ENCODE results near the gene GPATCH8.
"Not testable (repeated sequence)": the region's sequence is repeated elsewhere in the genome, so short reads cannot be mapped to it uniquely, and the experiment has no call there.

Gene GPATCH8

DNA sequence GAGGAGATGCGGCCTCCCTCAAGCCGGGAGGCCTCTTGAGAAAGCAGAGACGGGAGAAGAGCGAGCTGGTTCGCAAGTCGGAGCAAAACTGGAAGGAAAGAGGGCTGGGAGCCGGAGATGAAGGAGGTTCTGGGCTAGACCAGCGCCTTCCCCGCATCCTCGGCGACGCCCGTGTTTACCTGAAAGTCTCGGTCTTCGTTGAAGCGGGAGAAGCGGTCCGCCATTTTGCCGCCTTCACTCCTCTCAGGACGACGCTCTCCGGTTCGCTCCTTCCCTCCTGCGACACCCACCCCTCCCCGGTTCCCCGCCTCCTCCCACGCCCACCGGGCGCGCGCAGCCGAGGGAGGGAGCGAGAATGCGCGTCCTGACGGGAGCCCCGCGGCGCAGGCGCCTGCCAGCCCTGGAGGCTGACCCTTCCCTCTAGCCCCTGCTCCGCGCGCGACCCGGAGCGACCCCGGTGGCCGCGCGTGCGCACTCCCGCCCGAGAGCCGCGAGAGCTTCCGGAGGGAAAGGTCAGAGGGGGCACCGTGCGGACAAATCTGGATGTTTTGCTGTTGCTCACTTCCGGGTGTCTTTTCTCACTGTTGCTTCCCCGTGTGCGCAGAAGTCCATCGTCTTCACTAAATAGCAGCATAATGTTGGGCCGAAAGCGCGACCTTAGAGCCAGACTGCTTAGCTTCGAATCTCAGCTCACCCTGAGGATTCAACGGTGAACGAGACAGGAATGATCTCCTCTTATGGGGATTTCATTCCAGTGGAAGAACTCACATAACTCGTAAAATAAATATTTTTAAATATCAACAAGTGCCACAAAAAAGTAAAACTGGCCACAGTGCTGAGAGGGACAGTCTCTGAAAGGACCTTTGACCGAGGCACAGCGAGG, at the start of gene GPATCH8:
Gene GPATCH8, minus strand, starts transcription at position 260 of the 883 bp plus-strand sequence. Its CDS starts 36 bp downstream, at position 224.
- peak; percentile 72 for DNase-seq

GRCh38 chr17:44552361-44552760, 49.2 kb upstream of the GPATCH8 start:
- no peak for DNase-seq

DNA sequence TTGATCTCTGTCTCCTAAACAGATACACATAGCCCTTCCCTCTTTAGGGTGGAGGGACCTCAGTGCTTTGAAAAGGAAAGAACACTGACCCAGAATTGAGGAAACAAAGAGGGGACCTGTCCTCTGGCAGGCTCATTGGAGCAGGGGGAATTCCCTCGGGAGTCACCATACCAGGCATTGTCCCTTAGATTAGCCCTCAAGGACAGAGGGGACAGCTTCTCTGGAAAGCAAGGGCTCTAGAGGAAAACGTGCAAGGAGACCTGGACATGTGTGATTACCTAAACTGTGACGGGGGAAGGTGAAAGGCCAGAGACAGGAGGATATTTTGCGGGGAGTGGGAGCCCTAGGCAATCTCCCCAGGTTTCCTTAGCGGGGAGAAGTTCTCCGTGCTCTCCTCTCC, 46.5 kb upstream of the GPATCH8 start:
- DNase-seq, result no peak

- no peak for DNase-seq
Observed at GRCh38 chr17:44548376-44549230, 45.4 kb upstream of the GPATCH8 start.

- DNase-seq, result no peak
Observed at GRCh38 chr17:44547625-44548267, 44.5 kb upstream of the GPATCH8 start.

GRCh38 chr17:44546671-44547606, 43.7 kb upstream of the GPATCH8 start:
- DNase-seq, result no peak

DNA sequence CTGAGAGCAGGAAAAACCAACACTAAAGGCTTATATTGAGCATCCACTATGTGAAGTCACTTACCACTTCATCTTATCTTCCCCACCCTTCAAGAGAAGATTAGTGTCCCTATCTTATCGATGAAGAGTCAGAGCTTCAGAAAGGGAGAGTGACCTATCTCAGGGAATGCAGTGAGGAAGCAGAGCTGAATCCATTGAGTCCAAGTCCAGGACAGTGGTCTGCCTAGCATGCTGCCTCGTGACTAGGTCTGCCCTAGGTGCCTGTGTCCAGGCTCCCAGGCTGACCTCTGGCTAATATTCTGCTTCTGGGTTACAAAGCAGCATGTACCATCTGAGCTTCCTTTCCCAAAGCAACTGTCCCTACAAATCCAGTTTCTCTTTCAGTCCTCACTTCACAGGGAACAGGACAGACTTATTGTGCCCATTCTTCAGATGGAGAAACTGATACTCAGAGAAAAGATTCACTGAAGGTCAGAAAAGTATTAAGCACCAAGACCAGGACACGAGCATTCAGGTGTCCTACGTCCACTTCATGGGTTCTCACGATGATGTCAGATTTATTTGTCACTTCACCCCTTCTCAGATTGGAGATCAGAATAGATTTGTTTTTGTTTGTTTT, 40.8 kb upstream of the GPATCH8 start:
- DNase-seq, result no peak

- no peak for DNase-seq
Observed at GRCh38 chr17:44543213-44543904, 40.2 kb upstream of the GPATCH8 start.

- DNase-seq, result no peak
Observed at GRCh38 chr17:44541884-44542581, 38.8 kb upstream of the GPATCH8 start.

- DNase-seq, result no peak
Observed at GRCh38 chr17:44540246-44541084, 37.3 kb upstream of the GPATCH8 start.

DNA sequence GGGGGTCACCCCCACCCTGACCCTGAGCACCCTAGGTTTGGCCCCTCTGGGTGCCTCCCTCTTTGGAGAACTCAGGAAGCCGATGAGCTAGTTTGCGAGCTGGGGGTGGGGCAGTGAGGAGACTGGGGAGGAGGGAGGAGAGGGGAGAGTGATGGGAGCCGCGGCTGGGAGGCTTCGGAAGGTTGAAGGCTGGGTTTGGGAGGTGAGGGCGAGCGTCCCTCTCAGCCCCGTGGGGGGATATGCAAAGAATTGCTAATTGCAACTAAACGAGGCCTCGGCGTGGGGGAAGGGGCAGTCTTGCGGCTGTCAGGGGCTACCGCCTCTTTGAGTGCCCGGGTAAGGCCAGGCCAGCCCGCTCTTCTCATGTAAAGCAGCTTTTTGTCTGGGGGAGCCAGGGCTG, 36.5 kb upstream of the GPATCH8 start:
- no peak for DNase-seq

DNA sequence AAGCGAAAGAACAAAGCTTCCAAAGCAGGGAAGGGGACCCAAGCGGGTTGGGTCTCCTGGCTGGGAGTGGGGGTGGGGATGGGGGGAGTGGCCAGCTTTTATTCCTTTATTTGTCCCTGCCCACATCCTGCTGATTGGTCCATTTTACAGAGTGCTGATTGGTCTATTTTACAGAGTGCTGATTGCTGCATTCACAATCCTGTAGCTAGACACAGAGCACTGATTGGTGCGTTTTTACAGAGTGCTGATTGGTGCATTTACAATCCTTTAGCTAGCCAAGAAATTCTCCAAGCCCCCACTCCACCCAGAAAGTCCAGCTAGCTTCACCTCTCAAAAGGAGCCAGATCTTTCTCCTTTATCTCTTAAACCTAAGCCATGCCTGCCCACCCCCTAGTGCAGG, 34.7 kb upstream of the GPATCH8 start:
- DNase-seq, result not testable (repeated sequence)

- no peak for DNase-seq
Observed at GRCh38 chr17:44536090-44536953, 33.1 kb upstream of the GPATCH8 start.

GRCh38 chr17:44533533-44534246, 30.5 kb upstream of the GPATCH8 start:
- DNase-seq, result peak; percentile 58

DNA sequence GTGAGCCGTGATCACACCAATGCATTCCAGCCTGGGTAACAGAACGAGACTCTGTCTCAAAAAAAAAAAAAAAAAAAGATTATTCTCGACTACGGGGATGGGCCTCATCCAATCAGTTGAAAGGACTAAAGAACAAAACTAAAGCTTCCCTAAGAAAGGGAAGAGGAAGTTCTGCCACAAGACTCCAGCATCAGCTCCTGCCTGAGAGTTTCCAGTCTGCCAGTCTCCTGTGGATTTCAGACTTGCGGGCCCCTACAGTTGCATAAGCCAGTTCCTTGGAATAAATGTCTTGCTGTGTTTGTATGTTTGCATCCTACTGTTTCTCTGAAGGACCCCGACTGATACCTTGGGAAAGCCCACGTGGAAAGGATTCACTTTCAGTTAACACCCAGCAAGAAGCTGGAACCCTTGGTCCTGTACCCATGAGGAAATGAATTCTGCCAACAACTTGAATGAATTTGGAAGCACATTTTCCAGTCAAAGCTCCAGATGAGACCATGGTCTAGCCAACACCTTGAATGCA, 27.8 kb upstream of the GPATCH8 start:
- no peak for DNase-seq

- no peak for DNase-seq
Observed at GRCh38 chr17:44529864-44530263, 26.7 kb upstream of the GPATCH8 start.

GRCh38 chr17:44527954-44528353, 24.7 kb upstream of the GPATCH8 start:
- no peak for DNase-seq
